GM12878 (cell line): Measurements from ENCODE around the gene MIEF1. TPM values are rescaled to one million over a fixed set of nuclear protein-coding genes. Genes with fewer than 3 reads are reported as not detected.

Experiments used
- ATAC-seq: fragments of 200-7000 bp; cut with Tn5 transposase; 3 replicates; pipeline ENCODE4 v1.9.1; 2020; ENCODE audit warnings: mild to moderate bottlenecking, moderate library complexity
- BruUV-seq: library from RNA; stranded (reverse); fragments of 400-500 nt; replicated peaks from 2 replicates; lab custom pipeline; 2021; lab: Mats Ljungman, UMichigan
- CTCF ChIA-PET: fragments of 300-600 bp; sonication (Branson Sonifier 250); formaldehyde crosslinking; extraction: SDS; loops from one replicate; lab custom pipeline; 2021; ENCODE audit warnings: inconsistent platforms; lab: Yijun Ruan, JAX
- POLR2A ChIA-PET: fragments of 350-600 bp; formaldehyde crosslinking; extraction: SDS; loops from one replicate; lab custom pipeline; 2021; ENCODE audit warnings: inconsistent platforms; lab: Charles Lee
- RAD21 ChIA-PET: fragments of 300-600 bp; sonication (Branson Sonifier 250); formaldehyde crosslinking; loops from one replicate; lab custom pipeline; 2023; ENCODE audit warnings: antibody characterized with exemption; ENCODE audit not compliant: unreplicated experiment; lab: Charles Lee
- SMC1A ChIA-PET: fragments of 300-600 bp; sonication (Branson Sonifier 250); formaldehyde crosslinking; loops from one replicate; lab custom pipeline; 2023; ENCODE audit not compliant: unreplicated experiment, uncharacterized antibody; lab: Charles Lee
- DNase-seq: peaks from one replicate; pipeline ENCODE4 v3.0.0-alpha.2; 2011; ENCODE audit warnings: low read depth, low spot score
- FAIRE-seq: peaks from 3 replicates; lab custom pipeline; 2011; peaks lifted over from hg19 to GRCh38; lab: Jason Lieb, UNC
- H2AFZ ChIP-seq: 2 replicates; pipeline ENCODE4 v1.6.0; 2011; ENCODE audit warnings: low read depth, low read length, control low read depth; ENCODE audit not compliant: control insufficient read depth
- H3K27ac ChIP-seq: 2 replicates; pipeline ENCODE4 v1.5.1; 2011; ENCODE audit warnings: control low read depth; ENCODE audit not compliant: control insufficient read depth, insufficient read depth
- H3K27me3 ChIP-seq, 2 experiments: replicated peaks in 1 of 2; 2 replicates each; pipeline versions ENCODE4 v1.6.0 to v1.6.1; 2011; ENCODE audit warnings: low read length in 1 of 2; ENCODE audit not compliant: control insufficient read depth in 2 of 2, insufficient read depth in 2 of 2
- H3K36me3 ChIP-seq, 2 experiments: 2 replicates each; pipeline ENCODE4 v1.5.1; 2011; ENCODE audit warnings: low read length in 1 of 2; ENCODE audit not compliant: control insufficient read depth in 2 of 2, insufficient read depth in 2 of 2
- H3K4me1 ChIP-seq: 2 replicates; pipeline ENCODE4 v1.6.1; 2011; ENCODE audit warnings: mild to moderate bottlenecking, low read length, moderate library complexity, mixed read lengths; ENCODE audit not compliant: control insufficient read depth, insufficient read depth
- H3K4me2 ChIP-seq: 2 replicates; pipeline ENCODE4 v1.6.0; 2011; ENCODE audit warnings: control low read depth; ENCODE audit not compliant: control insufficient read depth, insufficient read depth
- H3K4me3 ChIP-seq: fragments of 200-600 bp; sonication (generic); 2 replicates; pipeline ENCODE4 v1.5.1; 2016
- H3K79me2 ChIP-seq: 2 replicates; pipeline ENCODE4 v1.6.0; 2011; ENCODE audit warnings: low read length; ENCODE audit not compliant: control insufficient read depth, insufficient read depth
- H3K9ac ChIP-seq: 2 replicates; pipeline ENCODE4 v1.8.0; 2011; ENCODE audit warnings: low read length, control low read depth, mixed read lengths; ENCODE audit not compliant: control insufficient read depth, insufficient read depth
- H3K9me3 ChIP-seq: replicated peaks from 3 replicates; pipeline ENCODE4 v1.5.1; 2011; ENCODE audit warnings: mild to moderate bottlenecking, low read length; ENCODE audit not compliant: control insufficient read depth, insufficient read depth
- H4K20me1 ChIP-seq: 2 replicates; pipeline ENCODE4 v1.6.0; 2011; ENCODE audit not compliant: control insufficient read depth, insufficient read depth
- ATF7 ChIP-seq: fragments of 450-650 bp; IDR thresholded peaks from 2 replicates; pipeline ENCODE4 v1.6.1; 2016; ENCODE audit warnings: low read depth, mild to moderate bottlenecking
- CHD1 ChIP-seq: IDR thresholded peaks from 2 replicates; pipeline ENCODE4 v1.6.1; 2012; ENCODE audit warnings: low read depth, low read length, improper control_type of control experiment
- E2F4 ChIP-seq: IDR thresholded peaks from 2 replicates; pipeline ENCODE4 v1.6.1; 2012; ENCODE audit warnings: low read depth, low read length, improper control_type of control experiment
- E4F1 ChIP-seq: fragments of 450-650 bp; IDR thresholded peaks from 2 replicates; pipeline ENCODE4 v1.6.1; 2018; ENCODE audit warnings: borderline replicate concordance, mild to moderate bottlenecking; ENCODE audit not compliant: partially characterized antibody
- EGR1 ChIP-seq, 2 experiments: IDR thresholded peaks; 1 replicate in 1 of 2; 2 replicates in 1 of 2; pipeline ENCODE4 v1.6.1; 2011 to 2012; ENCODE audit warnings: low read depth in 2 of 2, low read length in 2 of 2, borderline replicate concordance in 1 of 2, mild to moderate bottlenecking in 1 of 2, moderate library complexity in 1 of 2
- ELK1 ChIP-seq: IDR thresholded peaks from 2 replicates; pipeline ENCODE4 v1.6.1; 2012; ENCODE audit warnings: low read depth, low read length, improper control_type of control experiment
- ETV6 ChIP-seq, 2 experiments: fragments of 450-650 bp in 1 of 2; IDR thresholded peaks in 1 of 2; conservative IDR thresholded peaks in 1 of 2; 2 replicates each; pipeline ENCODE4 v1.6.1; 2014; ENCODE audit warnings: antibody characterized with exemption in 1 of 2, borderline replicate concordance in 1 of 2, low read depth in 1 of 2, mild to moderate bottlenecking in 1 of 2, moderate library complexity in 1 of 2
- HDGF ChIP-seq: fragments of 450-650 bp; IDR thresholded peaks from 2 replicates; pipeline ENCODE4 v1.6.1; 2016; ENCODE audit warnings: antibody characterized with exemption
- IKZF2 ChIP-seq, 2 experiments: fragments of 450-650 bp; IDR thresholded peaks; 2 replicates each; pipeline ENCODE4 v1.6.1; 2017; ENCODE audit warnings: mild to moderate bottlenecking in 2 of 2, moderate library complexity in 2 of 2
- JUNB ChIP-seq: IDR thresholded peaks from 2 replicates; pipeline ENCODE4 v1.6.1; 2016; ENCODE audit warnings: antibody characterized with exemption, mild to moderate bottlenecking
- MLLT1 ChIP-seq: fragments of 450-650 bp; IDR thresholded peaks from 2 replicates; pipeline ENCODE4 v1.6.1; 2016; ENCODE audit warnings: mild to moderate bottlenecking
- MXI1 ChIP-seq: fragments of 150-350 bp; IDR thresholded peaks from 2 replicates; pipeline ENCODE4 v1.6.1; 2011; ENCODE audit warnings: low read depth, mild to moderate bottlenecking, inconsistent platforms, low read length, improper control_type of control experiment
- MYB ChIP-seq: fragments of 150-350 bp; IDR thresholded peaks from 2 replicates; pipeline ENCODE4 v1.6.1; 2014; ENCODE audit warnings: mild to moderate bottlenecking, low read depth, low read length, borderline replicate concordance
- POLR2AphosphoS5 ChIP-seq: IDR thresholded peaks from 2 replicates; pipeline ENCODE4 v1.6.1; 2011; ENCODE audit warnings: mild to moderate bottlenecking, low read length, inconsistent platforms
- SREBF1 ChIP-seq: IDR thresholded peaks from 2 replicates; pipeline ENCODE4 v1.6.1; 2012; ENCODE audit warnings: mild to moderate bottlenecking, low read length
- USF2 ChIP-seq: IDR thresholded peaks from 2 replicates; pipeline ENCODE4 v1.6.1; 2011; ENCODE audit warnings: low read depth, low read length, improper control_type of control experiment, borderline replicate concordance
- ZNF384 ChIP-seq: IDR thresholded peaks from 2 replicates; pipeline ENCODE4 v1.6.1; 2012; ENCODE audit warnings: low read depth, mild to moderate bottlenecking, low read length, improper control_type of control experiment, borderline replicate concordance
- WGBS: methylation state at CpG from one replicate; pipeline ENCODE4 v1.1.6; 2016; ENCODE audit warnings: low lambda C conversion rate; ENCODE audit not compliant: insufficient replicate concordance, insufficient coverage; ENCODE audit errors: missing lambda C conversion rate; 5-methylcytosine and 5-hydroxymethylcytosine counted together
- in situ Hi-C: fragments of 300-500 bp; cut with MboI; formaldehyde crosslinking; loops from 9 replicates; pipeline ENCODE4 v1.14.3; 2018; ENCODE audit warnings: mixed read lengths
- intact Hi-C: fragments of 100-400 bp; cut with micrococcal nuclease; formaldehyde crosslinking; loops from one replicate; pipeline ENCODE4 v1.14.2; 2022; ENCODE audit not compliant: unreplicated experiment
- polyA plus RNA-seq, 11 experiments: library from polyadenylated mRNA; depleted of rRNA in 4 of 11; unstranded in 6 of 11; stranded (reverse) in 5 of 11; fragments of >200 nt; fragmentation: Nextera tagmentation in 4 of 11; fragmentation: Illumina TruSeq in 1 of 11; extraction: Ambion mirVana in 4 of 11; extraction: Trizol in 1 of 11; gene quantifications; 1 replicate in 1 of 11; 2 replicates in 10 of 11; pipeline versions ENCODE4 v1.2.1 to v1.2.3, GENCODE V29; 2011 to 2016; ENCODE audit warnings: inconsistent platforms in 2 of 11, missing spikeins in 2 of 11, low read depth in 1 of 11
- total RNA-seq, 4 experiments: library from RNA; depleted of rRNA in 3 of 4; stranded (reverse); fragments of >200 nt in 3 of 4; fragmentation: Illumina TruSeq in 1 of 4; extraction: Trizol in 1 of 4; gene quantifications; 2 replicates each; pipeline versions ENCODE4 v1.2.1 to v1.2.3, GENCODE V29; 2013 to 2021

The MIEF1 gene
- total and polyA plus RNA-seq, 10 of the 15 experiments (the other 5 are each of a cell fraction or from before 2014, with no cell fraction given), result 12.4 to 52.3 (median 29.3) TPM

- ChIA-PET POLR2A (interaction anchor here (1.0 to 2.2 kb wide), 3 partner anchors 7 to 14 kb away, joined by 3 to 9 read pairs (median 4); no protein-coding TSS in a partner anchor), SMC1A (interaction anchor here (1.2 to 3.5 kb wide), 4 partner anchors 9 to 17 kb away, joined by 4 to 17 read pairs (median 4); no protein-coding TSS in a partner anchor), RAD21 (interaction anchor here (1.0 to 1.6 kb wide), 5 partner anchors 12 to 44 kb away, joined by 3 to 5 read pairs (median 4); no protein-coding TSS in a partner anchor), CTCF (interaction anchor here (1.0 to 3.9 kb wide), 6 partner anchors 10 to 60 kb away, joined by 3 to 23 read pairs (median 3); no protein-coding TSS in a partner anchor)
- peaks cover 20% of the 10 kb centered on the region for H3K4me1 ChIP-seq
- no peak overlapping the region for H3K9ac ChIP-seq
- H2AFZ ChIP-seq, result no peak overlapping the region
- whole genome bisulfite sequencing, result 86% methylated on average over 7 of the region's 7 CpGs
- no peak overlapping the region for H3K4me3 ChIP-seq
- intact Hi-C loops, result no loop called here
- H3K36me3 ChIP-seq, result no peaks in the 10 kb centered on the region; a peak in 1 of 4 replicates
- H3K79me2 ChIP-seq, result peaks cover 58% of the 10 kb centered on the region
- H4K20me1 ChIP-seq, result no peaks in the 10 kb centered on the region
- 0 out of 3 replicates have a peak, but pooled peaks have one; percentile 8 for ATAC-seq
- H3K27ac ChIP-seq, result no peak overlapping the region
- FAIRE-seq, result no peak
- in situ Hi-C loops, result no loop called here
- no peaks in the 10 kb centered on the region for H3K27me3 ChIP-seq
- BruUV-seq, result no TSS peak
- H3K4me2 ChIP-seq, result no peak overlapping the region
- no peaks in the 10 kb centered on the region for H3K9me3 ChIP-seq
- DNase-seq, result no peak
- no peak for TF ChIP-seq HDGF
- TF ChIP-seq EGR1 (IDR thresholded peaks at IDR 0.05; ENCODE audit: borderline replicate concordance in 1 of 2, low read depth in 2 of 2, low read length in 2 of 2), result no peak
- TF ChIP-seq E4F1, result no peak
- TF ChIP-seq MXI1, result no peak
- TF ChIP-seq IKZF2 (IDR thresholded peaks at IDR 0.05), result no peak
- no peak for TF ChIP-seq ZNF384
- no peak for TF ChIP-seq SREBF1
- TF ChIP-seq ETV6 (conservative IDR thresholded peaks at IDR 0.05 in 1 of 2, IDR thresholded peaks at IDR 0.05 in 1 of 2; ENCODE audit: borderline replicate concordance in 1 of 2, low read depth in 1 of 2), result no peak
- no peak for TF ChIP-seq E2F4
- TF ChIP-seq JUNB, result no peak
- no peak for TF ChIP-seq MYB
- TF ChIP-seq CHD1, result no peak
- TF ChIP-seq ELK1, result no peak
- no peak for TF ChIP-seq ATF7
- TF ChIP-seq POLR2AphosphoS5, result no peak
- TF ChIP-seq USF2, result no peak
- no peak for TF ChIP-seq MLLT1
Observed at GRCh38 chr22:39454385-39454871, 47.7 kb upstream of the MIEF1 start.
